ENCODE data around the gene ABO. TPM values are rescaled to one million over a fixed set of nuclear protein-coding genes. Genes with fewer than 3 reads are reported as not detected.

ABO gene
- total RNA-seq, 2 donors from 2014 or later: 0.35 to 1.2 TPM

DNA sequence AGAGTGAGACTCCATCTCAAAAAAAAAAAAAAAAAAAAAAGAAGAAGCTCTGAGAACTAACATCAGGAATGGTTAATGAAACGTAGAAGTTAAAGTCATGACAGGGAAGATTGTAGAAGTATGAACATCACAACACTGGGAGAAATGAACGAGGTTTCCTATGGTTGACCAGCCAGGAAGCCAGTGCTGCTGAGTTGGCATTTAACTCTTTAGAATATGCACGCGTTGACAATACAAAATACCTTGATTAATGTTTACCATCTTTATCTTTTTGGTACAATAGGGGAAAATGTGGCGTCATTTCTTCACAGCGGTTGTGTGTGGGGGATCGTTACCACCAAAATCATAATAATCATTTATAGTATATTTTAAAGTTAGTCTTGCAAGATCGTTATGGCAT is 32.0 kb downstream of the ABO start:
- TF ChIP-seq, protein P1, sequence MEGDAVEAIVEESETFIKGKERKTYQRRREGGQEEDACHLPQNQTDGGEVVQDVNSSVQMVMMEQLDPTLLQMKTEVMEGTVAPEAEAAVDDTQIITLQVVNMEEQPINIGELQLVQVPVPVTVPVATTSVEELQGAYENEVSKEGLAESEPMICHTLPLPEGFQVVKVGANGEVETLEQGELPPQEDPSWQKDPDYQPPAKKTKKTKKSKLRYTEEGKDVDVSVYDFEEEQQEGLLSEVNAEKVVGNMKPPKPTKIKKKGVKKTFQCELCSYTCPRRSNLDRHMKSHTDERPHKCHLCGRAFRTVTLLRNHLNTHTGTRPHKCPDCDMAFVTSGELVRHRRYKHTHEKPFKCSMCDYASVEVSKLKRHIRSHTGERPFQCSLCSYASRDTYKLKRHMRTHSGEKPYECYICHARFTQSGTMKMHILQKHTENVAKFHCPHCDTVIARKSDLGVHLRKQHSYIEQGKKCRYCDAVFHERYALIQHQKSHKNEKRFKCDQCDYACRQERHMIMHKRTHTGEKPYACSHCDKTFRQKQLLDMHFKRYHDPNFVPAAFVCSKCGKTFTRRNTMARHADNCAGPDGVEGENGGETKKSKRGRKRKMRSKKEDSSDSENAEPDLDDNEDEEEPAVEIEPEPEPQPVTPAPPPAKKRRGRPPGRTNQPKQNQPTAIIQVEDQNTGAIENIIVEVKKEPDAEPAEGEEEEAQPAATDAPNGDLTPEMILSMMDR (conservative IDR thresholded peaks at IDR 0.05): no peak
- no peaks in the 10 kb centered on the region for H3K27me3 ChIP-seq (ENCODE audit: control insufficient read depth, insufficient read depth, low read length, poor library complexity, severe bottlenecking)
- no peaks in the 10 kb centered on the region for H3K9me3 ChIP-seq (ENCODE audit: control insufficient read depth, low read length)
- H3K36me3 ChIP-seq (ENCODE audit: control insufficient read depth, insufficient read depth, low read length): no peaks in the 10 kb centered on the region
- Mint-ChIP-seq H3K36me3 (ENCODE audit: low read depth) (no peaks in the 10 kb centered on the region), H3K4me1 (no peaks in the 10 kb centered on the region), H3K4me3 (no peak overlapping the region), H3K27me3 (ENCODE audit: insufficient read depth) (peaks cover 8% of the 10 kb centered on the region), H3K9me3 (no peaks in the 10 kb centered on the region), H3K27ac (no peak overlapping the region)
- H3K4me1 ChIP-seq (ENCODE audit: control insufficient read depth, insufficient read depth, low read length): no peaks in the 10 kb centered on the region
- H3K27ac ChIP-seq (ENCODE audit: low read depth, low read length): no peak overlapping the region
- 85 to 87% methylated on average over 2 to 4 of the region's 8 CpGs for WGBS, 2 experiments (ENCODE audit: insufficient coverage in 1 of 2, insufficient read length in 1 of 2)
- no peak for DNase-seq
- no peak overlapping the region for H3K9ac ChIP-seq (ENCODE audit: extremely low read depth, low read length, poor library complexity, severe bottlenecking)
- H3K4me3 ChIP-seq (ENCODE audit: low read length): no peak overlapping the region

DNA sequence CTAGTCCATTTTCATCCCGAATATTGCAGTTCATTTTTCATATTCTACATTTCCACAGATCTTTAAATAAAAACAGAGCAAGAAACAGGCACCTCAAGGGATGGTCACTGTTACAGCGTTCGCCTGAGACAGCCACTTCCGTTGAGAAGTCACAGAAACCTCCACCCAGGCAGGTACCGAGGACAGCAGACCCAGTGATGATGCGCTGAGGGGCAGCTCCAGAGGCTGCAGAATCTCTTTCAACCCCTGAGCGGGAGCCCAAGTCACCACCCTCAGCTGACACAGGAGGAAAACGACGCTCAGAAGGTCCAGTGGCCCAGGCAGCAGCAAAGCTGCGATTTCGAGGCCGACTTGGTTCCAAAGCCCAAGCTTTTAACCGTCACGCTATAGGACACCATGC is 32.8 kb downstream of the ABO start:
- Histone ChIP-seq H3K9ac (ENCODE audit: extremely low read depth, low read length, poor library complexity, severe bottlenecking) (no peak overlapping the region), H3K4me3 (ENCODE audit: low read length) (no peak overlapping the region), H3K9me3 (ENCODE audit: control insufficient read depth, low read length) (no peaks in the 10 kb centered on the region), H3K27ac (ENCODE audit: low read depth, low read length) (no peak overlapping the region), H3K4me1 (ENCODE audit: control insufficient read depth, insufficient read depth, low read length) (no peaks in the 10 kb centered on the region), H3K27me3 (ENCODE audit: control insufficient read depth, insufficient read depth, low read length, poor library complexity, severe bottlenecking) (no peaks in the 10 kb centered on the region), H3K36me3 (ENCODE audit: control insufficient read depth, insufficient read depth, low read length) (no peaks in the 10 kb centered on the region)
- H3K4me1 Mint-ChIP-seq: no peaks in the 10 kb centered on the region
- no peaks in the 10 kb centered on the region for H3K36me3 Mint-ChIP-seq (ENCODE audit: low read depth)
- TF ChIP-seq, protein P1 (conservative IDR thresholded peaks at IDR 0.05): no peak
- H3K9me3 Mint-ChIP-seq: no peaks in the 10 kb centered on the region
- no peak overlapping the region for H3K4me3 Mint-ChIP-seq
- peaks cover 13% of the 10 kb centered on the region for H3K27me3 Mint-ChIP-seq (ENCODE audit: insufficient read depth)
- no peak for DNase-seq
- no peak overlapping the region for H3K27ac Mint-ChIP-seq
- 79 to 86% methylated on average over 10 to 13 of the region's 14 CpGs for WGBS, 2 experiments (ENCODE audit: insufficient coverage in 1 of 2, insufficient read length in 1 of 2)

DNA sequence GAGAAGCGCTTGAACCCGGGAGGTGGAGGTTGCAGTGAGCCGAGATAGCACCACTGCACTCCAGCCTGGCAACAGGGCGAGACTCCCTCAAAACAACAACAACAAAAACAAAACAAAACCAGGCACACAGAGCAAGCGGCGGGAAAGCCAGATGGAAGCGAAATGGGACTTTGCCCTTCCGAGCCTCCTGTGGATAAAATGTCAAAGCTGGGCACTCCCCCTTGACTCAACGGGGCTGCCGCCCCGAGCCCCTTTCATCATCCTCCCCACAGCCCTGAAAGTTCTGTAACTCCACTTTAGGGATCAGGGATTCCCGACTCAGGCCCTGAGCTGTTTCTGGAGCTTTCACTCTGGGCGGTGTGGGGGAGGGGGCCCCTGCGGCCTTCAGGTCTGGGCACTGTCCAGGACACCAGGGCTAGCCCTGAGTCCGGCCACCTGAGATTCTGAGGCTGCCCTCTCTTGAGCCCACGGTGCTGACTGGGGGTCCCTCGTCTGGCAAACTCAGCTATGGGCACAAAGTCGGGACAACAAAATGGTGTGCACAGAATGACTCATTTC is 35.4 kb downstream of the ABO start:
- 84 to 87% methylated on average over 8 to 18 of the region's 18 CpGs for WGBS, 2 experiments (ENCODE audit: insufficient coverage in 1 of 2, insufficient read length in 1 of 2)
- Mint-ChIP-seq H3K36me3 (ENCODE audit: low read depth) (no peaks in the 10 kb centered on the region), H3K27me3 (ENCODE audit: insufficient read depth) (peaks cover 17% of the 10 kb centered on the region), H3K9me3 (no peaks in the 10 kb centered on the region), H3K4me1 (no peaks in the 10 kb centered on the region), H3K4me3 (no peak overlapping the region), H3K27ac (no peak overlapping the region)
- DNase-seq: no peak
- no peaks in the 10 kb centered on the region for H3K36me3 ChIP-seq (ENCODE audit: control insufficient read depth, insufficient read depth, low read length)
- no peaks in the 10 kb centered on the region for H3K4me1 ChIP-seq (ENCODE audit: control insufficient read depth, insufficient read depth, low read length)
- H3K27me3 ChIP-seq (ENCODE audit: control insufficient read depth, insufficient read depth, low read length, poor library complexity, severe bottlenecking): no peaks in the 10 kb centered on the region
- H3K27ac ChIP-seq (ENCODE audit: low read depth, low read length): no peak overlapping the region
- no peak overlapping the region for H3K9ac ChIP-seq (ENCODE audit: extremely low read depth, low read length, poor library complexity, severe bottlenecking)
- H3K4me3 ChIP-seq (ENCODE audit: low read length): no peak overlapping the region
- no peaks in the 10 kb centered on the region for H3K9me3 ChIP-seq (ENCODE audit: control insufficient read depth, low read length)
- TF ChIP-seq, protein P1 (conservative IDR thresholded peaks at IDR 0.05): no peak
